ENCODE results near the gene ASAP2. TPM values are rescaled to one million over a fixed set of nuclear protein-coding genes. Genes with fewer than 3 reads are reported as not detected.

The ASAP2 gene
- total and polyA plus RNA-seq, 2 donors (not counting 1 experiment from before 2014, with no cell fraction given): 0.04 TPM; not detected in 1

DNA sequence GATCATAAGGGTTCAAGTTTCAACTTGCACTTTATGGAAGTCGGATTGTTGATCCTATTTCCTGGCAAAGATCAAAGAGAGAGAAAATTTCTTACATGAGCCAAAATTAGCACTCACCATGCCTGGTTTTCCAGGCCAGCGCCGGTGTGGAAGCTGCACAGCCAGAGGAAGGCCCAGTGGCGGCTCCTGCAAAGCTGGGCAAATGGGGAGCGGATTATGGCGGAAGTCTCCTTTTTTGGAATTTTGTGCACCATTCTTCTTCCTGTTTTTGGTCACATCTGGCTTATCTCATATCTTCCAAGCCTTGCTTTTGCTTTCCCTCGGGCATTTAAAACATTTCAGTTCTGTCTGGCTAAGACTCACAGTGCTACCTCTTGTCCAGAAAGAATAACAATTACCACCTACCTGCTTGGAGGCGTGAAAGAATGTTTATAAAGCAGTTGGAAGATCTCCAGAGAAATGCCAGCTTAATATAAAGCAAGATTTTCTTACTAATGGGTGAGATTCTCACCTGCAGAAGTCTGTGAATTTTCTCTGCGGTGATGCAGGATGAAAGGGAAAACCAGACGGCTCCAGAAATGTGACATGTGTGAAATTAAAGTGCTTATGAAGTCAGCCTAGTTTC, 94.3 kb downstream of the ASAP2 start:
- TF ChIP-seq, protein P1, sequence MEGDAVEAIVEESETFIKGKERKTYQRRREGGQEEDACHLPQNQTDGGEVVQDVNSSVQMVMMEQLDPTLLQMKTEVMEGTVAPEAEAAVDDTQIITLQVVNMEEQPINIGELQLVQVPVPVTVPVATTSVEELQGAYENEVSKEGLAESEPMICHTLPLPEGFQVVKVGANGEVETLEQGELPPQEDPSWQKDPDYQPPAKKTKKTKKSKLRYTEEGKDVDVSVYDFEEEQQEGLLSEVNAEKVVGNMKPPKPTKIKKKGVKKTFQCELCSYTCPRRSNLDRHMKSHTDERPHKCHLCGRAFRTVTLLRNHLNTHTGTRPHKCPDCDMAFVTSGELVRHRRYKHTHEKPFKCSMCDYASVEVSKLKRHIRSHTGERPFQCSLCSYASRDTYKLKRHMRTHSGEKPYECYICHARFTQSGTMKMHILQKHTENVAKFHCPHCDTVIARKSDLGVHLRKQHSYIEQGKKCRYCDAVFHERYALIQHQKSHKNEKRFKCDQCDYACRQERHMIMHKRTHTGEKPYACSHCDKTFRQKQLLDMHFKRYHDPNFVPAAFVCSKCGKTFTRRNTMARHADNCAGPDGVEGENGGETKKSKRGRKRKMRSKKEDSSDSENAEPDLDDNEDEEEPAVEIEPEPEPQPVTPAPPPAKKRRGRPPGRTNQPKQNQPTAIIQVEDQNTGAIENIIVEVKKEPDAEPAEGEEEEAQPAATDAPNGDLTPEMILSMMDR (IDR thresholded peaks at IDR 0.05): no peak
- TF ChIP-seq EZH2 (IDR thresholded peaks at IDR 0.05; ENCODE audit: borderline replicate concordance, insufficient read depth, low read depth, low read length, poor library complexity, severe bottlenecking): no peak
- DNase-seq (no peak), ATAC-seq (ENCODE audit: low read depth) (no peak)
- H3K9ac ChIP-seq (ENCODE audit: low read length): no peak overlapping the region
- H3K27ac ChIP-seq (ENCODE audit: low read length in 2 of 2): no peak overlapping the region
- H3K36me3 ChIP-seq (replicated peaks in 1 of 2; ENCODE audit: control extremely low read depth in 1 of 2, control insufficient read depth in 1 of 2, extremely low read depth in 1 of 2, insufficient read depth in 2 of 2, low read length in 1 of 2): no peaks in the 10 kb centered on the region
- no peaks in the 10 kb centered on the region for H3K4me1 ChIP-seq (ENCODE audit: control insufficient read depth in 2 of 2, insufficient read depth in 2 of 2, low read length in 2 of 2)
- intact Hi-C loops (cut with micrococcal nuclease): no loop called here
- H2AFZ ChIP-seq (ENCODE audit: insufficient read depth, low read depth, low read length, poor library complexity, severe bottlenecking): no peak overlapping the region
- no peaks in the 10 kb centered on the region for H3K9me3 ChIP-seq (ENCODE audit: control extremely low read depth in 1 of 3, control insufficient read depth in 2 of 3, insufficient read depth in 1 of 3, low read length in 2 of 3)
- no peak overlapping the region for H3K4me2 ChIP-seq (replicated peaks; ENCODE audit: low read depth, low read length, poor library complexity, severe bottlenecking)
- no peak overlapping the region for H3K4me3 ChIP-seq (ENCODE audit: control extremely low read depth in 1 of 5, extremely low read depth in 1 of 5, insufficient read depth in 1 of 5, low read depth in 2 of 5, low read length in 4 of 5)
- no peaks in the 10 kb centered on the region for H3K27me3 ChIP-seq (replicated peaks in 1 of 4; ENCODE audit: control extremely low read depth in 1 of 4, control insufficient read depth in 3 of 4, insufficient read depth in 4 of 4, low read length in 3 of 4)
- H3K79me2 ChIP-seq (ENCODE audit: control insufficient read depth, insufficient read depth, low read length): no peaks in the 10 kb centered on the region
- Mint-ChIP-seq H3K27me3 (peaks cover 14% of the 10 kb centered on the region), H3K27ac (no peak overlapping the region), H3K4me3 (no peak overlapping the region), H3K4me1 (no peaks in the 10 kb centered on the region), H3K9me3 (ENCODE audit: insufficient read depth) (no peaks in the 10 kb centered on the region)
- no peaks in the 10 kb centered on the region for H4K20me1 ChIP-seq (ENCODE audit: control insufficient read depth, insufficient read depth, low read length, poor library complexity, severe bottlenecking)
- ChIA-PET POLR2A (no interaction called here), CTCF (no interaction called here)
- WGBS (ENCODE audit: insufficient coverage): 88% methylated on average over 9 of the region's 10 CpGs

DNA sequence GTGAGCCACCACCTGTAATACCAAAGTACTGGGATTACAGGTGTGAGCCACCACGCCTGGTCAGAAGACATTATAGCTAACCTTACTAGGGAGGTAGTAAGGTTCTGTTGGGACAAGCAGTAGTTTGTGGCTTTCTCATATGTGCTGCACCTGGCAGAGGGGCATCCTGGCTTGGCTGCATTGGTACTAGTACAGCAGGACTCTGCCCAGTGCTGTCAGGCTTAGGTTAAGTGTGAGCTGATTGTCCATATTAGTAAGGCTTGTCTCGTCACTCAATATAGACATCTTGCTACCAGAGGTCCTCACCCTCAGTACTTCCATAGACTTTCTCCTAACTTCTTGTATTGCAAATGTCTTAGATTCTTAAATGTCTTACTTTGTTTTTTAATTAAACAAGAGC, 96.1 kb downstream of the ASAP2 start:
- Histone ChIP-seq H3K36me3 (replicated peaks in 1 of 2; ENCODE audit: control extremely low read depth in 1 of 2, control insufficient read depth in 1 of 2, extremely low read depth in 1 of 2, insufficient read depth in 2 of 2, low read length in 1 of 2) (no peaks in the 10 kb centered on the region), H3K4me3 (ENCODE audit: control extremely low read depth in 1 of 5, extremely low read depth in 1 of 5, insufficient read depth in 1 of 5, low read depth in 2 of 5, low read length in 4 of 5) (no peak overlapping the region), H3K27me3 (replicated peaks in 1 of 4; ENCODE audit: control extremely low read depth in 1 of 4, control insufficient read depth in 3 of 4, insufficient read depth in 4 of 4, low read length in 3 of 4) (no peaks in the 10 kb centered on the region), H3K4me1 (ENCODE audit: control insufficient read depth in 2 of 2, insufficient read depth in 2 of 2, low read length in 2 of 2) (no peaks in the 10 kb centered on the region), H3K9ac (ENCODE audit: low read length) (no peak overlapping the region), H3K9me3 (ENCODE audit: control extremely low read depth in 1 of 3, control insufficient read depth in 2 of 3, insufficient read depth in 1 of 3, low read length in 2 of 3) (no peaks in the 10 kb centered on the region), H3K4me2 (replicated peaks; ENCODE audit: low read depth, low read length, poor library complexity, severe bottlenecking) (no peak overlapping the region), H3K27ac (ENCODE audit: low read length in 2 of 2) (no peak overlapping the region), H4K20me1 (ENCODE audit: control insufficient read depth, insufficient read depth, low read length, poor library complexity, severe bottlenecking) (no peaks in the 10 kb centered on the region), H3K79me2 (ENCODE audit: control insufficient read depth, insufficient read depth, low read length) (no peaks in the 10 kb centered on the region), H2AFZ (ENCODE audit: insufficient read depth, low read depth, low read length, poor library complexity, severe bottlenecking) (no peak overlapping the region)
- Mint-ChIP-seq H3K9me3 (ENCODE audit: insufficient read depth) (no peaks in the 10 kb centered on the region), H3K4me3 (no peak overlapping the region), H3K27ac (no peak overlapping the region), H3K4me1 (no peaks in the 10 kb centered on the region), H3K27me3 (peaks cover 10% of the 10 kb centered on the region)
- WGBS (ENCODE audit: insufficient coverage): 100% methylated on average over 1 of the region's 2 CpGs
- TF ChIP-seq EZH2 (IDR thresholded peaks at IDR 0.05; ENCODE audit: borderline replicate concordance, insufficient read depth, low read depth, low read length, poor library complexity, severe bottlenecking): no peak
- POLR2A ChIA-PET: no interaction called here
- ATAC-seq (ENCODE audit: low read depth) (no peak), DNase-seq (no peak)
- intact Hi-C loops (cut with micrococcal nuclease): no loop called here
- CTCF ChIA-PET: no interaction called here
